ENCODE data around the gene TMTC2.

- TF ChIP-seq CTCF (IDR thresholded peaks at IDR 0.05) (no peak), POLR2A (IDR thresholded peaks at IDR 0.05) (no peak)
These were observed 93.8 kb downstream of the TMTC2 start for GRCh38 chr12:82780517-82780916.

Data from adrenal gland (tissue), 5 donors.